Upper lobe of right lung (tissue), 1 donor: ENCODE data around the gene SLC9A9. TPM values are rescaled to one million over a fixed set of nuclear protein-coding genes. Genes with fewer than 3 reads are reported as not detected.

Source experiments
- ATAC-seq: fragments of 200-7000 bp; cut with Tn5 transposase; one replicate; pipeline ENCODE4 v1.9.1; 2020; ENCODE audit warnings: mild to moderate bottlenecking, moderate library complexity
- DNase-seq: peaks from one replicate; pipeline ENCODE4 v3.0.0-alpha.2; 2020
- H3K27ac ChIP-seq: fragments of 200-600 bp; one replicate; pipeline ENCODE4 v1.8.0; 2022
- H3K27me3 ChIP-seq: fragments of 200-600 bp; one replicate; pipeline ENCODE4 v1.8.0; 2022; ENCODE audit warnings: mild to moderate bottlenecking
- H3K36me3 ChIP-seq: fragments of 200-600 bp; one replicate; pipeline ENCODE4 v1.8.0; 2022
- H3K4me1 ChIP-seq: fragments of 200-600 bp; one replicate; pipeline ENCODE4 v1.8.0; 2022
- H3K4me3 ChIP-seq: fragments of 200-600 bp; one replicate; pipeline ENCODE4 v1.8.0; 2022; ENCODE audit warnings: mild to moderate bottlenecking
- H3K9me3 ChIP-seq: fragments of 200-600 bp; one replicate; pipeline ENCODE4 v1.8.0; 2022
- intact Hi-C: fragments of 100-400 bp; cut with DNase I; formaldehyde crosslinking; loops from one replicate; pipeline ENCODE4 v1.11.0; 2022
- total RNA-seq: library from RNA; stranded (reverse); fragmentation: NEBNext Ultra II Directional; extraction: Animal tissue kit (Norgen Biotek cat#: 25700); gene quantifications from one replicate; pipeline ENCODE4 v1.2.1, GENCODE V29; 2021
- TF ChIP-seq, protein P1 (sequence below): fragments of 200-600 bp; IDR thresholded peaks from one replicate; pipeline ENCODE4 v1.8.0; 2022; ENCODE audit warnings: antibody characterized with exemption
- donor health status: DM: no; HTN: yes; CAD: no; lungs with severe emphysema.

The SLC9A9 gene
- total RNA-seq, 1 donor from 2014 or later = 13.3 TPM

GRCh38 chr3:143794793-143795462, 53.3 kb downstream of the SLC9A9 start:
- no peak for DNase-seq
- no peak for ATAC-seq
- intact Hi-C loops = no loop called here
- TF ChIP-seq, protein P1, sequence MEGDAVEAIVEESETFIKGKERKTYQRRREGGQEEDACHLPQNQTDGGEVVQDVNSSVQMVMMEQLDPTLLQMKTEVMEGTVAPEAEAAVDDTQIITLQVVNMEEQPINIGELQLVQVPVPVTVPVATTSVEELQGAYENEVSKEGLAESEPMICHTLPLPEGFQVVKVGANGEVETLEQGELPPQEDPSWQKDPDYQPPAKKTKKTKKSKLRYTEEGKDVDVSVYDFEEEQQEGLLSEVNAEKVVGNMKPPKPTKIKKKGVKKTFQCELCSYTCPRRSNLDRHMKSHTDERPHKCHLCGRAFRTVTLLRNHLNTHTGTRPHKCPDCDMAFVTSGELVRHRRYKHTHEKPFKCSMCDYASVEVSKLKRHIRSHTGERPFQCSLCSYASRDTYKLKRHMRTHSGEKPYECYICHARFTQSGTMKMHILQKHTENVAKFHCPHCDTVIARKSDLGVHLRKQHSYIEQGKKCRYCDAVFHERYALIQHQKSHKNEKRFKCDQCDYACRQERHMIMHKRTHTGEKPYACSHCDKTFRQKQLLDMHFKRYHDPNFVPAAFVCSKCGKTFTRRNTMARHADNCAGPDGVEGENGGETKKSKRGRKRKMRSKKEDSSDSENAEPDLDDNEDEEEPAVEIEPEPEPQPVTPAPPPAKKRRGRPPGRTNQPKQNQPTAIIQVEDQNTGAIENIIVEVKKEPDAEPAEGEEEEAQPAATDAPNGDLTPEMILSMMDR = no peak
- Histone ChIP-seq H3K27me3 (no peaks in the 10 kb centered on the region), H3K4me1 (no peaks in the 10 kb centered on the region), H3K36me3 (no peaks in the 10 kb centered on the region), H3K27ac (no peak overlapping the region), H3K9me3 (no peaks in the 10 kb centered on the region), H3K4me3 (no peak overlapping the region)

DNA sequence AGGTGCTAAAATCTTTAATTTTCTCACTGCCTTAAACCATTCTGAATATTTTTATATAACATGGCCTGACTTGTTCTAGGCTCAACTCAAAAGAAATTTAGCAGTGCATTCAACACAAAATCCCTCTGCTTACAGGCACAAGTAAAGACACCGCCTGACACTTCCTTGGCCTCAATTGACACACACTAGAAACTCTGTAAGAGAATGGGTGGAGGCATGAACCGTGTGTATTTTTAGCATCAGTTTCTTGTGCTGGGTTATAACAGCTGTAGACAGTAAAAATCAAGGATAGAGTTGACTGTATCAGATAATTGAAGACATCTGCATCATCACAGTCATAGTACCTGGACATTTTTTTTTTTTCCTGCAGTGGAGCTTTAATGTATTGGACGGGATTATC, 54.3 kb downstream of the SLC9A9 start:
- intact Hi-C loops = no loop called here
- no peaks in the 10 kb centered on the region for H3K36me3 ChIP-seq
- H3K27me3 ChIP-seq = no peaks in the 10 kb centered on the region
- ATAC-seq = no peak
- H3K9me3 ChIP-seq = no peaks in the 10 kb centered on the region
- DNase-seq = no peak
- TF ChIP-seq, protein P1 = no peak
- H3K27ac ChIP-seq = no peak overlapping the region
- H3K4me1 ChIP-seq = no peaks in the 10 kb centered on the region
- no peak overlapping the region for H3K4me3 ChIP-seq

- TF ChIP-seq, protein P1 = no peak
- Histone ChIP-seq H3K9me3 (no peaks in the 10 kb centered on the region), H3K36me3 (no peaks in the 10 kb centered on the region), H3K27ac (no peak overlapping the region), H3K4me1 (no peaks in the 10 kb centered on the region), H3K27me3 (no peaks in the 10 kb centered on the region), H3K4me3 (no peak overlapping the region)
- no peak for ATAC-seq
- intact Hi-C loops = no loop called here
- DNase-seq = no peak
These were observed 56.9 kb downstream of the SLC9A9 start for GRCh38 chr3:143791386-143791785.

GRCh38 chr3:143786219-143787191, 61.8 kb downstream of the SLC9A9 start:
- H3K36me3 ChIP-seq = no peaks in the 10 kb centered on the region
- intact Hi-C loops = no loop called here
- ATAC-seq (no peak), DNase-seq (no peak)
- TF ChIP-seq, protein P1 = no peak
- no peaks in the 10 kb centered on the region for H3K9me3 ChIP-seq
- no peaks in the 10 kb centered on the region for H3K4me1 ChIP-seq
- H3K27ac ChIP-seq = peak overlapping the region; percentile 55
- no peak overlapping the region for H3K4me3 ChIP-seq
- H3K27me3 ChIP-seq = no peaks in the 10 kb centered on the region

GRCh38 chr3:143784446-143784845, 63.8 kb downstream of the SLC9A9 start:
- Histone ChIP-seq H3K36me3 (no peaks in the 10 kb centered on the region), H3K4me3 (no peak overlapping the region), H3K4me1 (no peaks in the 10 kb centered on the region), H3K27me3 (no peaks in the 10 kb centered on the region), H3K27ac (no peak overlapping the region), H3K9me3 (no peaks in the 10 kb centered on the region)
- intact Hi-C loops = no loop called here
- TF ChIP-seq, protein P1 = no peak
- DNase-seq (no peak), ATAC-seq (no peak)
